Stimulated activated CD8-positive, alpha-beta memory T cell treated with anti-CD3 and anti-CD28 coated beads, Interleukin-7, amount 100 ng/mL, for 48 hours (primary cell): Measurements from ENCODE around the gene IRAK2.

Experiments used
- DNase-seq, 2 donors: peaks; one replicate each; pipeline ENCODE4 v3.0.0-alpha.2; 2020; ENCODE audit warnings: low read depth in 1 of 2; ENCODE audit errors: extremely low read depth in 1 of 2

The IRAK2 gene

GRCh38 chr3:10188804-10189556, 24.3 kb downstream of the IRAK2 start:
- no peak for DNase-seq

DNA sequence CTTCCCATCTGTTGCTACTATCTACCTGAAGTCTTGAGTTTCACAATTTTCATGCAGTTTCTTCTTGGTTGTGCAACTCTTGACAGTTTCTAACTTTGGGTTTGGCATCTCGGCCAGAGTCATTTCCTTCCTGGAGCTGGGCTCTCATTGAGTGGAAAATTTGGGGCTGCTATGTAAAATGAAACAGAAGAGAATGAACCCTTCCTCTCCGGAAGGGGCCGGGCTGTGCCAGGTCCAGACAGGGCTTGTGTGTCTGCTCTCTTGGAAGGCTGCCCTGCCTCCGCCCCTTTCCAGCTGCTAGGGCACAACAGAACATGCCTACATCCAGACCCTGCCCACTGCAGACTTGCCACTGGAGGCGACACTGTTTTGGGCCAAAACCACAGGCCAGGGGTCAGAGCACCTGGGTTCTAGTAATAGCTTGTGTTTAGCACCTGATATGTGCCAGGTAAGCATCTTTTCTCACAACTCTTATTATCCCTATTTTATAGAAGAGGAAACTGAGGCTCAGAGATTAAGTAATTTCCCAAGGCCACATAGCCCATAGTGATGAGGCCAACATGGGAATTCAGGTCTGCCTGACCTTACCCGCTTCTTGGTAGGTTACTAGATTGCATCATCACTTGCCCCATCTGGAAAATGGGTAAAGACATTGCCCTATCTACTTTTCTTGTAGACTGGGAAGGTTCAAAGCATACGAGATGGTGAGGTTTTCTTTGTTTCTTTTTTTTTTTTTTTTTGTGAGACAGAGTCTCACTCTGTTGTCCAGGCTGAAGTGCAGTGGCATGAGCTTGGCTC, 25.0 kb downstream of the IRAK2 start:
- peak in 1 of 2 donors; percentile 33 for DNase-seq

GRCh38 chr3:10192953-10193691, 28.4 kb downstream of the IRAK2 start:
- DNase-seq, result peak; percentile 39 to 64

DNA sequence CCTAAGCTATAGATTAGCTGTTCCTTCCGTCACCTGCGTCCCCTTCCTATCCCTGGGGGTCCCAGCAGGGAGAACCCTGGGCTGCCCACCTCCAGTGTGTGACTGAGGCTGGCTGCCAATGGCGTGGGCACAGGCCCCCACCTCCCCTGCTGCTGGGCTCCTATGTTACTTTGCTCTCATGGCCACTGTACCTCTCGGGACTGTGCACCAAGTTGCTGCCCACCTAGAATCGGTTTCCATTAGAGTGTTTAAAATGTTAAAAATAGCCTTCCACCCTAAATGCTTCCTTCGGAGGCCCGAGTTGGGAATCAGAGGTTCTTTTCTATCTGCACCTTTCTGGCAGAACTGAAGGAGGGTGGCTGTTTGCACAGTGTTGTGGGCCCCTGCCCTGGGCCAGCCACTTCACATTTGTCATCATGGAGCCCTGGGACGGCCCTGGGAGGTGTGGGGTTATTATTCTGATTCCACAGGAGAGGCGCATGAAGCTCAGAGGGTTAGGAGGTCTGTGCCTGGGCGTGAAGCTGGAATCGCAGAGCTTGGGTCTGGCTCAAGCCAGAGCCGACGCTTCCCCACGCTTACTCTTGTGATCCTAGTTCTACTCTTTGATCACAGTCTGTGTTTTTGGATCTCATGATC, 29.1 kb downstream of the IRAK2 start:
- DNase-seq, result no peak

GRCh38 chr3:10194328-10195071, 29.8 kb downstream of the IRAK2 start:
- DNase-seq, result peak in 1 of 2 donors; percentile 36

GRCh38 chr3:10195366-10196089, 30.8 kb downstream of the IRAK2 start:
- no peak for DNase-seq

DNA sequence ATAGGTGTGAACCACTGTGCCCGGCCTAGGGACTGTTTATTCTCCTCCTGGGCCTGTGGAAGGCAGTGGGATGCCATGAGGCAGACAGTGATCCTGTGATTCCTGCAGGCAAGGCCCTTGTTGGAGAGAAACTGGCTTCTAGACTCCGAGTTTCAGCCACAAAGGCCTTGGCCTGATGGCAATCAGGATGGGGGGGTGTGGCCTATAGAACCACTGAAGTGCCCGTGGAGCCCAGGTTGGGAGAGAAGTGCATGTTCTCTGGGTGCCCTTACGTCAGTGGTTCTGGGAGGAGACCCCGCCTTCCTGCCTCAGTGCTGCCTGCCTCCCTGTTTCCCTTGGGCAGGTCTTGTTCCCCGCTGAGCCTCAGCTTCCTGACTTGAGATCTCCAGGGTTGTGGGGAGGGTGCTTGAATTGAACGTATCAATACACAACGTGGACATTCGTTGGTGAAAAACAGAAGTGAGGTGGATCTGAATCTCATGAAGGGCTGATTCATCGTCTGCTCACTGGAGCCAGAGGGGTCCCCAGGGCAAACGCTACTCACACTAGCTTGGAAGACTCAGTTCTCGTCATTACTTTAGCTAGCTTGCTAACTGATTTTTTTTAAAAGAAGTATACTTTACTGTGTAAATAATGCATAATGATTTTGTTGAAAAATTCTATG, 31.8 kb downstream of the IRAK2 start:
- DNase-seq, result peak in 1 of 2 donors; percentile 15

- no peak for DNase-seq
These were observed 33.5 kb downstream of the IRAK2 start for GRCh38 chr3:10198226-10198625.

DNA sequence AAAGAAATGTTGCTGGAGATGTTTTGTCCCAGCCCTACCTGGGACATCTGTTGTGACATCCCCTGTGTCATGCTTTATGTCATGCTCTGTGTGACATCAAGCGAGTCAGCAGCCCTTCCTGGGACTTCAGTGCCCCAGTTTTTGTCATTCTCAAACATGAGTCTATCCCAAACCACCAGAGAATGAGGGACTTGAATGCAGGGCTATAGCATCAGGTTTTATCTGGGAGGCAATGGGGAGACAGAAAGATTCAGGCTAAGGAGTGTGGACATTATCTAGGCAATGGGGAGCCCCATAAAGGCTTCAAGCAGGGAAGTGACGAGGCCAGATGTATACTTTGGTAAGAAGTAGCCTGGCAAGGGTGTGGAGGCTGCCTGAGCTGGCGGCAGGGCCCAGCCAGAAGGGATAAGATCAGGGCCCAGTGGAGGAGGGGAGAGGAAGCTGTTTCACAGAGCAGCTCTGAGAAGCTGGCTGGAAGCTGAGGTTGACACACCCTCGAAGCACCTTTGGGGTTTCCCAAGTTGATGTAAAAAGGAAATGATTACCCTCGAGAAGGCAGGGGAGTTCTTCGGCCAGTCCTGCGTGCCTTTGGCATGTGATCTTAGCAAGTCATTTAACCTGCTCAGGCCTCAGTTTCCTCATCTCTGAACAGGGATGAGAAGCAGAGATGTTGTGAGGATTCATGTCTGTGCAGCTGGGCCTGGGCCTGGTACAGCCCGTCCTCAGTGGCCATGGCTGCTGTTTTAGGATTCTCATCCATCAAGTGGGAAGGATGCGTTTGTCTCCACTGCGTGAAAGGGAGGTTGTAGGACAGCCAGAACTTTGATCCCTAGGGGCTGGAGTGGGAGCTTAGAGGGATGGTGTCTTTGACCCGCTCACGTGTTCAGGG, 34.3 kb downstream of the IRAK2 start:
- DNase-seq, result peak in 1 of 2 donors; percentile 76

GRCh38 chr3:10204921-10205320, 40.2 kb downstream of the IRAK2 start:
- no peak for DNase-seq

DNA sequence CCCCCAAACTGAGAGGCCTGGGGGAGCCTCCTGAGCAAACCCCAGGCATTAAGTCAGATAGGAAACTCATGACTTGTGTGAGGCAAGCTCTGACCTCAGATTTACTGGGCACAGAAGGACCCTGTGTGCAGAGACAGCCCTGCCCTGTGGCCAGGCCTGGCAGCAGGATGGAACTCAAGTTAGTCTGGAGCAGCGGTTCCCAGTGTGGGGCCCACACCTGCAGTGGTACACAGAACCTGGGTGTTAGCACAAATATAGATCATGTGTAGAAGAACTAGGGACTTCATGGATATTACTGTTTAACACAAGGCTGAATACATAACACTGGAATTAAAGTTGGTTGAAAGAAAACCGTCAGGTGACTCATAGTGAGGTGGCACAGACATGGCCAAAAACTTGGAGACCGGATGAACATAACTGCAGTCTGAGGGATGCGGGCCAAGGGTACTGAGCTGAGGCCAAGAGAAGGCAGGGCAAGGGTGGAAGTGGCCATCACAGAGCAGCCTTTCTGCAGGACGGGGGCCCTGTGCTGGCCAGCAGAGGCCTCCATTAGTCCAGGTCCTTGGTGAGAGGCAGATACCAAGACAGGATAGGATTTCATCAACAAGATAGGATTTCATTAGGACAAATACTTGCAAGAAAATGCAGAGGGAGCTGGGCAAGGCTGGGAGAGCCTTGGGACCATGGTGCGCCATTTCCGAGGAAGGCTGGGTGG, 40.9 kb downstream of the IRAK2 start:
- DNase-seq, result no peak

GRCh38 chr3:10206166-10206511, 41.4 kb downstream of the IRAK2 start:
- no peak for DNase-seq

- DNase-seq, result no peak
These were observed 48.6 kb downstream of the IRAK2 start for GRCh38 chr3:10213156-10213792.

- no peak for DNase-seq
These were observed 51.1 kb downstream of the IRAK2 start for GRCh38 chr3:10215578-10216368.

DNA sequence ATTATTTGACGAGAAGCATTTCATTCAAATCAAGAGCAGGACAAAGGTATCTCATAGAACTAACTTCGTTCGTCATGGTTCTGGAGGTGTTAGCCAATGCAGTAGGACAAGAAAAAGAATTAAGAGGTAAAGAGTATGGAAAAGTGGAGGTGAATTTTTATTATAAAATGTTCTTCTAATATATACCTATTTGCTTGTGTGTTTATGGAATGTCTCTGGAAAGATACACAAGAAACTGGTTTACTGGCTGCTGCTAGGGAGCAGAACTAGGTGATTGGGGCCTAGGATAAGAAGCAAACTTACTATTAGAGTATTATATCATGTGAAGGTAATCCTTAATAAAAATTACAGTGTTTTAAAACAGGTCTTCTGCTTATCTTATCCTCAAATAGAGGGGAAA, 52.6 kb downstream of the IRAK2 start:
- no peak for DNase-seq

GRCh38 chr3:10219737-10220136, 55.0 kb downstream of the IRAK2 start:
- no peak for DNase-seq
